ENCODE data around the gene TACC3.

Gene TACC3

DNA sequence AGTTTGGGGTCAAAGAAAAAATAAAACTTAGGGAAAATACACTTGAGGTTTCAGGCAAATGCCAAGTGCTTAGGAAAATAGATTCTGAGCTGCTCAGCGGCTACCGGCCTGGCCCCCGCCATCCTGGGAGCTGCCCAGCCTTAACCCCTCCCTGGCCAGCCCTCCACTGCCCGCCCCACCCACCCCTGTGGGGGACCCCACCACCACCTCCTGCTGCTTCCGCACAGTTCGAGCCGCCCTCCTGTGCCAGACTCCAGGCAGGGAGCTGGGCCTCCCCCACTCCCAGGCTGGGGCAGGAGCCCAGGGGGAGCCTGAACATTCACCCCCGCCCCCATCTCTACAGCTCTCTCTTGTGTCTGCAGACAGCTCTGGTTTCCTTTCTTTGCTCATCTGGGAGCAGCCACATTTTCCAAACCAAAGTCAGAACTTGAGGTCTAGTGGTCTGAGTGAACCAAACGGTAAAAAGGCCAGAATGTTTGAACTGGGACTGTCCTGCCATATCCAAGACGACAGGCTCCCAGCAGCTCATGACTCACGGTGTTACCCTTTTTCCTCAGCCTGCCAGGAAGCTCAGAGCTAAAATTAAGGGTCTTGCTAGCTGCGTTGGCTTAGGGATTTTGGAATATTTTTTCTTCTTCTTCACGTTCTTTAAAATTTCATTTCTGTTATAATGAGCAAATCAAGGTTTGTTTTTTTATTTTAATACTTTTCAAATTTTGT lies 67.1 kb downstream of the TACC3 start:
- DNase-seq (ENCODE audit: low read depth in 3 of 3, low spot score in 1 of 3): no peak

DNA sequence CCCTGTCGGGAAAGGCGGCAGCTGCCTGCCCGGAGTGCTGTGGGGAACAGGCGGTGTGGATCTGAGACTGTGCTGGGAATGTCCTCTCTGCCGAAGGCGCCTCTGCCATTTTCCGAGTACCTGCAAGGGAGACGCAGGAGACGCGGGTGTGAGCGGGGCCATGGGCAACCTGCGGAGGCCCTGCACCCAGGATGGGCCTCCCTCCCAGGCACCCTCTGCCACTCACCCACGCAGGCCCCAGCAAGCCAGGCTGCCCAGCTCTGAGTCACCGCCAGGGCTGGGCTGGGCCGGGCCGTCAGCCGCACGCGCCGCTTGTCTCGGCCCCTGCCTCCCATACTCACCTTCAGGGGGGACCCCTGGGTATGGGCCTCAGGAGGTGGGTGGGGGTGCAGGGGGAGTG lies 68.2 kb downstream of the TACC3 start:
- DNase-seq (ENCODE audit: low read depth in 3 of 3, low spot score in 1 of 3): no peak

DNA sequence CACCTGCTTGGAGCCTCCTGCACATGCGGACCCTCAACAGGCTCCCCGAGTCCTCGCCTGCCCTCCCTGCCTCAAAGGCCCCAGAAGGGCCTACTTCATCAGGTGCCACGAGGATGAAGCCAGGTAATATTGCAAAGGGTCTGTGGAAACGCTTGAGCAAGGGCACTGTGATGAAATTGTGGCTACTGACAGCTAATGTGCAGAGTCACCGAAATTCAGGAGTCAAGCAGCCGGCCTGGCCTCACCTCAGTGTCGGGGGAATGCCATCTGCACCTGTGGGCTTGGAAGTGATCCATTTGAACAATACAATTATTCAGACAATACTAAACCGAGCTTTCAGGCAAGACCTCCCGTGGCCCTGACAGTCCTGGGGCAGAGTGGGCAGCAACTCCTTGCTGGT lies 68.7 kb downstream of the TACC3 start:
- DNase-seq (ENCODE audit: low read depth in 3 of 3, low spot score in 1 of 3): no peak

DNA sequence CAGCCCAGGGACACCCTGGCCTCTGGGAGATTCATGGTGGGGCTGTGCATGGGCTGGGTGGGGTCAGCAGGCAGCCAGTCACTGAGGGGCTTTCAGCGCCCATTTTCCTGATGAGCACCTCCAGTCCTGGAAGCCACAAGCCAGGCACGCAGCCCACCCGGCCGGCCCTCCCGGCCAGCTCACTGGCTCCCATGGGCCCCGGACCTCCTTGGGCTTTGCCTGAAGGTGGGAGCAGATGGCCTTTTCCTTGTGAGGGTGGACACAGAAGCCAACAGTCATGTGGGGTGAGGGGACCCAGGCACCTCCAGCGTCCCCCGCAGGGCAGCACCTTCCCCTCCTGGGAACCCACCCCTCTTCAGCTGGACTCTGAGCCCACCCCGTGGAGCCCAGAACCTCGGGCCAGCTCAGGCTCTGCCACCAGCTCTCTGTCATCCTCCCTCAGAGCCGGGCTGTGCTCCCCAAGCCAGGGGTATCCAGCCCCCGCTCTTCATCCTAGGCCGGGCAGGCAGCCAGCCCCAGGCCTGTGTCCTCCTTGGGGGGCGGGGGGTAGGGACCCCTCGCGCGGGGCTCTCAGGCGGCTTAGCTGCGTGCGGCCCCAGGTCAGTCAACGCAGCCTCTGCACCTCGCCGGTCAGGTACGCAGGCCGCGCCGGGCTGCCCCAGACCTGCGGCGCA lies 71.0 kb downstream of the TACC3 start:
- DNase-seq (ENCODE audit: low read depth in 3 of 3, low spot score in 1 of 3): no peak

DNA sequence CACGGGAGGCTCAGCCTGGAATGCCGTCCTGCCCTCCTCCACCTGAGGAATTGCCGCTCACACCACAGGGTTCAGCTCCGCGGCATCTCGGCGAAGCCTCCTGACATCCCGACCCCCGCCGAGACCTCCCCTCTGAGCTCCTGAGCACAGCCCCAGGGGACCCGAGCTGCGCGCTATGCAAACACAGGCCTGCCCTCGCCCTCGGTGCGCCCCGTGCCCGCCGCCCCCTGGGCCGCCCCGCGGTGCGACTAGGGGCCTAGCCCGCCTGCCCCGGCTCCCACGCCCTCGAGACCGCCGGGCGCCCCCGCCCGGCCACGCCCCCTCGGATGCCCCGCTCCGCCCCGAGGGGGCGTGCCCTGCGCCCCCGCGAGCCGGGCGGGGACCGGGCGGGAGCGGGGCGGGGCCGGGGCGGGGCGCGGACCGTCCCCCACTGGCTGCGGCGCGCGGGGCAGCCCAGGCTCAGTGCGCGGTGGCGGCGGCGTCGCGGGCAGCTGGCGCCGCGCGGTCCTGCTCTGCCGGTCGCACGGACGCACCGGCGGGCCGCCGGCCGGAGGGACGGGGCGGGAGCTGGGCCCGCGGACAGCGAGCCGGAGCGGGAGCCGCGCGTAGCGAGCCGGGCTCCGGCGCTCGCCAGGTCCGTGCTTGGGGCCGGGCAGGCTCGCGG lies 71.6 kb downstream of the TACC3 start, which contains the start of gene FGFR3:
FGFR3 (plus strand) TSS at position 462 of the 664 bp plus-strand sequence. CDS start 642 bp downstream, outside the sequence.
- DNase-seq (ENCODE audit: low read depth in 3 of 3, low spot score in 1 of 3): peak in 1 of 3 donors; percentile 44

DNA sequence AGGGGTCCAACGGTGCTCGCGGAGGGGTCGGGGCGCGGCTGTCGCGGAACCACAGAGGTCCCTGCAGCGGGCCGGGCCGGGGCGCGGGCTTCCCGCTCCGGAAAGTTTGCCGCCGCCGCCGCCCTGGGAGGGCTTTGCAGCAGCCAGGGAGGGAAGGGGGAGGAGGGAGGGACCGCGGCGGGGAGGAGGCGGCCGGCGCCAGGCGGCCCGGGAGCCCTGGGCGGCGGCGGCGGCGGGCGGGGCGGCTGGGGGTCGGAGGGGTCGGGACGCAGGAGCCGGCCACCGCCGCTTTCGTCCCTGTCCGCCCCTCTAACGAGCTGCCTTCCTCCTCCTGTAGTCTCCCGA lies 72.1 kb downstream of the TACC3 start:
- peak in 1 of 3 donors; percentile 18 for DNase-seq (ENCODE audit: low read depth in 3 of 3, low spot score in 1 of 3)

DNA sequence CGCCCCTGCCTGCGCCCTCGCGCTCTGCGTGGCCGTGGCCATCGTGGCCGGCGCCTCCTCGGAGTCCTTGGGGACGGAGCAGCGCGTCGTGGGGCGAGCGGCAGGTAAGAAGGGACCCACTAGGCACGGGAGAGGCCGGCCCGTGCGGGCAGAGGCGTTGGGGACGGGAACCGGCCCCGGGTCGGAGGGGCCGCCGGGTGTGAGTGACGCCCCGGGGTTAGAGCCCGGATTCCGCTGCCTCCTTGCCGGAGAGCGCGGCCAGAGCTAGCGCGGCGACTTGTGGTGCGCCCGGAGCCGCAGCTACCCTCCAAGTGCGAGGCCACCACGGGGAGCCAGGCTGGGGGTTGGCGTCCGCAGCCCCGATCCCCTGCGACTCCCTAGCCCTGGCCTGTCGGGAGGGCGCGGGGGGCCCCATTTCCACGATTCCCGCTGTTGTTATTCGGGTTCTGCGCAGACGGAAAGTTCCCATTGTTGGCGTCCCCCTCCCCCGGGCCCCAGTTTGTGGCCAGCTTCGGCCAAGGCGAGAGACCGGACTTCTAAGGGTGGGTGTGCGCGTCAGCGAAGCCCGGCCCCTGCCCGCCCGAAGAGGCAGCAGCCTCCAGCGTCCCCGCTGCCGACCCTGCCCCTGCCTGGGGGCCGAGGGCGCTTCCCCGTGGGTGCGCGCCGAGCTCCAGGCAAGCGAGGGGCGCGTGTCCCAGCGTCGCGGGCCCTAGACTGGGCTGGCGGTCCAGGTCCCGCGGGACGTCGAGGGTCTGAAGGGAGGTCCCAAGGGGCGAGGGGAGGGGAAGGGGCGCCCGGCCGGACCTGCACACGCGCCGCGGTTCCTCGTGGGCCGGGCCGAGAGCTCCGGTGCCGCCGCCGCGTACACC lies 72.9 kb downstream of the TACC3 start:
- DNase-seq (ENCODE audit: low read depth in 3 of 3, low spot score in 1 of 3): no peak
